Measurements from ENCODE around the gene RAD51B. TPM values are rescaled to one million over a fixed set of nuclear protein-coding genes. Genes with fewer than 3 reads are reported as not detected.
"Not testable (repeated sequence)": the region's sequence is repeated elsewhere in the genome, so short reads cannot be mapped to it uniquely, and the experiment has no call there.

RAD51B gene
- total RNA-seq, 1 experiment from 2014 or later: 28.9 TPM

- DNase-seq (ENCODE audit: low read depth, low spot score): no peak
- in situ Hi-C loops (cut with HindIII; ENCODE audit: low pct_unique_long_range_greater_than_20kb, low sequenced_read_pairs): no loop called here
These were observed 593.2 kb downstream of the RAD51B start for GRCh38 chr14:68412505-68413465.

- no peak for DNase-seq (ENCODE audit: low read depth, low spot score)
- in situ Hi-C loops (cut with HindIII; ENCODE audit: low pct_unique_long_range_greater_than_20kb, low sequenced_read_pairs): no loop called here
These were observed 593.9 kb downstream of the RAD51B start for GRCh38 chr14:68413509-68413908.

GRCh38 chr14:68414121-68414520 lies 594.5 kb downstream of the RAD51B start:
- in situ Hi-C loops (cut with HindIII; ENCODE audit: low pct_unique_long_range_greater_than_20kb, low sequenced_read_pairs): no loop called here
- no peak for DNase-seq (ENCODE audit: low read depth, low spot score)

- in situ Hi-C loops (cut with HindIII; ENCODE audit: low pct_unique_long_range_greater_than_20kb, low sequenced_read_pairs): no loop called here
- DNase-seq (ENCODE audit: low read depth, low spot score): no peak
These were observed 596.6 kb downstream of the RAD51B start for GRCh38 chr14:68416171-68416570.

GRCh38 chr14:68417009-68417650 lies 597.6 kb downstream of the RAD51B start:
- DNase-seq (ENCODE audit: low read depth, low spot score): no peak
- in situ Hi-C loops (cut with HindIII; ENCODE audit: low pct_unique_long_range_greater_than_20kb, low sequenced_read_pairs): no loop called here

- in situ Hi-C loops (cut with HindIII; ENCODE audit: low pct_unique_long_range_greater_than_20kb, low sequenced_read_pairs): no loop called here
- no peak for DNase-seq (ENCODE audit: low read depth, low spot score)
These were observed 598.9 kb downstream of the RAD51B start for GRCh38 chr14:68418174-68419118.

GRCh38 chr14:68420350-68420749 lies 600.8 kb downstream of the RAD51B start:
- no peak for DNase-seq (ENCODE audit: low read depth, low spot score)
- in situ Hi-C loops (cut with HindIII; ENCODE audit: low pct_unique_long_range_greater_than_20kb, low sequenced_read_pairs): no loop called here

- DNase-seq (ENCODE audit: low read depth, low spot score): no peak
- in situ Hi-C loops (cut with HindIII; ENCODE audit: low pct_unique_long_range_greater_than_20kb, low sequenced_read_pairs): no loop called here
These were observed 601.5 kb downstream of the RAD51B start for GRCh38 chr14:68421116-68421515.

- in situ Hi-C loops (cut with HindIII; ENCODE audit: low pct_unique_long_range_greater_than_20kb, low sequenced_read_pairs): no loop called here
These were observed 604.1 kb downstream of the RAD51B start for GRCh38 chr14:68423686-68424085.

GRCh38 chr14:68424443-68425172 lies 605.0 kb downstream of the RAD51B start:
- in situ Hi-C loops (cut with HindIII; ENCODE audit: low pct_unique_long_range_greater_than_20kb, low sequenced_read_pairs): no loop called here
- no peak for DNase-seq (ENCODE audit: low read depth, low spot score)

More at GRCh38 chr14:68423686-68424085, 604.1 kb downstream of the RAD51B start:
- DNase-seq (ENCODE audit: low read depth, low spot score): no peak

GRCh38 chr14:68426661-68427549 lies 607.3 kb downstream of the RAD51B start:
- DNase-seq (ENCODE audit: low read depth, low spot score): no peak
- in situ Hi-C loops (cut with HindIII; ENCODE audit: low pct_unique_long_range_greater_than_20kb, low sequenced_read_pairs): no loop called here

GRCh38 chr14:68427550-68427890 lies 607.9 kb downstream of the RAD51B start:
- in situ Hi-C loops (cut with HindIII; ENCODE audit: low pct_unique_long_range_greater_than_20kb, low sequenced_read_pairs): no loop called here
- DNase-seq (ENCODE audit: low read depth, low spot score): no peak

GRCh38 chr14:68428900-68429299 lies 609.3 kb downstream of the RAD51B start:
- DNase-seq (ENCODE audit: low read depth, low spot score); in situ Hi-C loops (cut with HindIII; ENCODE audit: low pct_unique_long_range_greater_than_20kb, low sequenced_read_pairs): not testable (repeated sequence)

- in situ Hi-C loops (cut with HindIII; ENCODE audit: low pct_unique_long_range_greater_than_20kb, low sequenced_read_pairs); DNase-seq (ENCODE audit: low read depth, low spot score): not testable (repeated sequence)
These were observed 614.6 kb downstream of the RAD51B start for GRCh38 chr14:68434173-68434572.

GRCh38 chr14:68435631-68436030 lies 616.1 kb downstream of the RAD51B start:
- DNase-seq (ENCODE audit: low read depth, low spot score); in situ Hi-C loops (cut with HindIII; ENCODE audit: low pct_unique_long_range_greater_than_20kb, low sequenced_read_pairs): not testable (repeated sequence)

- in situ Hi-C loops (cut with HindIII; ENCODE audit: low pct_unique_long_range_greater_than_20kb, low sequenced_read_pairs): no loop called here
- no peak for DNase-seq (ENCODE audit: low read depth, low spot score)
These were observed 620.1 kb downstream of the RAD51B start for GRCh38 chr14:68439676-68440075.

All from SK-MEL-5 (cell line).